Esophagus (tissue), 2 donors: ENCODE data around the gene PAX9. TPM values are rescaled to one million over a fixed set of nuclear protein-coding genes. Genes with fewer than 3 reads are reported as not detected.

ENCODE experiments used
- H3K27ac ChIP-seq, 2 donors: one replicate each; pipeline ENCODE4 v1.5.1; 2013; ENCODE audit warnings: low read depth in 2 of 2, mild to moderate bottlenecking in 2 of 2, inconsistent platforms in 1 of 2, low read length in 1 of 2, moderate library complexity in 1 of 2
- H3K27me3 ChIP-seq, 2 donors: one replicate each; pipeline ENCODE4 v1.6.1; 2013; ENCODE audit warnings: low read length in 2 of 2, control low read depth in 1 of 2, mild to moderate bottlenecking in 1 of 2; ENCODE audit not compliant: insufficient read depth in 2 of 2, control insufficient read depth in 1 of 2
- H3K36me3 ChIP-seq, 2 donors: one replicate each; pipeline ENCODE4 v1.6.1; 2013; ENCODE audit warnings: low read length in 1 of 2; ENCODE audit not compliant: control insufficient read depth in 2 of 2, insufficient read depth in 2 of 2
- H3K4me1 ChIP-seq, 2 donors: one replicate each; pipeline ENCODE4 v1.6.1; 2013; ENCODE audit warnings: low read length in 1 of 2; ENCODE audit not compliant: control insufficient read depth in 2 of 2, insufficient read depth in 2 of 2
- H3K4me3 ChIP-seq, 2 donors: one replicate each; pipeline ENCODE4 v1.5.1; 2013; ENCODE audit warnings: low read length in 2 of 2, mild to moderate bottlenecking in 2 of 2, low read depth in 1 of 2, moderate library complexity in 1 of 2
- H3K9me3 ChIP-seq, 2 donors: one replicate each; pipeline ENCODE4 v1.6.1; 2013; ENCODE audit warnings: mild to moderate bottlenecking in 2 of 2, low read depth in 1 of 2, low read length in 1 of 2, moderate library complexity in 1 of 2; ENCODE audit not compliant: control insufficient read depth in 2 of 2, insufficient read depth in 1 of 2
- WGBS, 2 donors: extraction: QIAGEN DNeasy Blood & Tissue Kit; methylation state at CpG; one replicate each; pipeline ENCODE4 v1.1.7; 2013; 5-methylcytosine and 5-hydroxymethylcytosine counted together
- polyA plus RNA-seq, 2 donors: library from polyadenylated mRNA; stranded (reverse); fragments of 200-250 nt; gene quantifications; one replicate each; pipeline ENCODE4 v1.2.3, GENCODE V29; 2013
- donor health status: healthy with polysubstance abuse.
- donor health status: Bipolar disorder and iron deficiency.

The PAX9 gene
- polyA plus RNA-seq, 2 donors, result 51.9 to 78.7 TPM

DNA sequence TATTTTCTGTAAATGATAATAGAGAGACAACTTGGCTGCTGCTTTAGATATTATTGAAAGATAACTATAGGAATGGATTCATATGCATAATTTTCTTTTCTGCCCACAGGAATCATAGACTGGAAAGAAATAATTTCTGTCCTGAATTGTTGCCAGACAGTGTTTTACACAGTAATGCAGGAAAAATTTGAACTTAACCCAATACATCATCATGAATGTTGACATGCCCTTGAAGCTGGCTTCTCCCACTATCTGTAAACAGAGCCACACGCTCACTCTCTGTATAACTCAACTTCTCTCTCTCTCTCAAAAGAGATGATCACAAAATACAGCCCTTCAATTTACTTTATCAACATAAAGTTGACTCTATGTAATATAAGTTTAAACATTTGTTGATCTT lies 56.6 kb downstream of the PAX9 start:
- Histone ChIP-seq H3K27ac (no peak overlapping the region), H3K4me1 (peaks cover 0 to 2% of the 10 kb centered on the region in 2 donors), H3K9me3 (no peaks in the 10 kb centered on the region), H3K27me3 (no peaks in the 10 kb centered on the region), H3K36me3 (no peaks in the 10 kb centered on the region), H3K4me3 (no peak overlapping the region)
- 42 to 45% methylated on average over 1 of the region's 1 CpG for WGBS, 2 donors

DNA sequence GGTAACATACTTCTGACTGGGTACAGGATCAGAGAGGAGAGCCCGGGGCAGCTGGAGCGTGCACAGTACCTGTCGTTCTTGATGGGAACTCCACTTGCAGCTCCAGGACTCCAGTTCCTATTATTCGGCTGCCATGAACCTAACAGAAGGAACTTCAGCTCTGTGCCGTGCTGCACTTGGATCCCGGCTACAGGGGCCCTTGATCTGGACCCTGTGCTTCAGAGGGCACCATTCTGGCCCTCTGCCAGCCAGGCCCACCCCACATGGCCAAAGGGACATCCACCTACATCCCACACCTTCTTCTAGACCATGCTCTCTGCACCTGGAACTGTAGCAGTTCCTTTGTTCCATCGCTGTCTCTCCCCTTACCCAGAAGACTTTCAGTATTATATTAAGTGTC lies 58.2 kb downstream of the PAX9 start:
- no peaks in the 10 kb centered on the region for H3K27me3 ChIP-seq
- WGBS, 2 donors, result 85 to 88% methylated on average over 7 of the region's 7 CpGs
- H3K27ac ChIP-seq, result no peak overlapping the region
- H3K9me3 ChIP-seq, result no peaks in the 10 kb centered on the region
- peaks cover 0 to 2% of the 10 kb centered on the region in 2 donors for H3K4me1 ChIP-seq
- no peak overlapping the region for H3K4me3 ChIP-seq
- no peaks in the 10 kb centered on the region for H3K36me3 ChIP-seq

DNA sequence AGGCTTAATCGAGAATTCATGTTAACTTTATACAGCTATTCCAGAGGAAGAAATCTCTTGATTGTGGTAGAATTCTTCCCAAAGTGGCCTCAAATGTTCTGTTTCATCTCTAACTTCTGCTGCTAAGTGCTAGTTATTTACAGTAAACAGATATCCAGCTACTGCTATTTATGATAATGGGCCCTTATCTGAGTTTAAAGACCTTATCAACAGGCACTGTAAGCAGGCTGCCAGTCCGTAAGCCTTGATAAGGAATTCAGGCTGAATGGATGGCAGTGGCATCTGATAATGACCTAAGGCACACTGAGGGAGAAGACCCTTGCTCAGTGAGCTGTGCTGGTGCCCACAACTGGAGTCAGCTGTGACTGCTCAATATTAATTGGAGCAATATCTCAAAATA lies 59.0 kb downstream of the PAX9 start:
- Histone ChIP-seq H3K4me1 (peaks cover 0 to 2% of the 10 kb centered on the region in 2 donors), H3K4me3 (no peak overlapping the region), H3K27me3 (no peaks in the 10 kb centered on the region), H3K27ac (no peak overlapping the region), H3K9me3 (no peaks in the 10 kb centered on the region), H3K36me3 (no peaks in the 10 kb centered on the region)
- 77 to 87% methylated on average over 2 of the region's 2 CpGs for WGBS, 2 donors

DNA sequence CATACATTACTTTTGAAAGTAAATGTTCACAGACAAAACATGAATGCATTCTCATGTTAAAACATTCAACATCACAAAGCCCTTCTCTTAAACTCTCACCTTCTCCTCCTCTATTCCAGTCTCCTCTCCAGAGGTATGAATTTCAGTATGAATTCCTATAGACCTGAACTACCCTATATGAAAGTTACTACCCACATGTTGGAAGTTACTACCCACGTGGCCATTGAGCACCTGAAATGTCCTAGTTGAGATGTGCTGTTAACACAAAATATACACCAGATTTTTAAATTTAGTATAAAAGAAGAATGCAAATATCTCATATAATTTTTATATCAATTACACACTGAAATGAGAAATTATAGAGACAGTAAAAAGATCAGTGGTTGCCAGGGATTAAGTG lies 60.2 kb downstream of the PAX9 start:
- H3K27me3 ChIP-seq, result no peaks in the 10 kb centered on the region
- WGBS, 2 donors, result 77 to 80% methylated on average over 1 of the region's 1 CpG
- no peak overlapping the region for H3K4me3 ChIP-seq
- H3K27ac ChIP-seq, result no peak overlapping the region
- no peaks in the 10 kb centered on the region for H3K36me3 ChIP-seq
- H3K4me1 ChIP-seq, result peaks cover 0 to 2% of the 10 kb centered on the region in 2 donors
- H3K9me3 ChIP-seq, result no peaks in the 10 kb centered on the region

DNA sequence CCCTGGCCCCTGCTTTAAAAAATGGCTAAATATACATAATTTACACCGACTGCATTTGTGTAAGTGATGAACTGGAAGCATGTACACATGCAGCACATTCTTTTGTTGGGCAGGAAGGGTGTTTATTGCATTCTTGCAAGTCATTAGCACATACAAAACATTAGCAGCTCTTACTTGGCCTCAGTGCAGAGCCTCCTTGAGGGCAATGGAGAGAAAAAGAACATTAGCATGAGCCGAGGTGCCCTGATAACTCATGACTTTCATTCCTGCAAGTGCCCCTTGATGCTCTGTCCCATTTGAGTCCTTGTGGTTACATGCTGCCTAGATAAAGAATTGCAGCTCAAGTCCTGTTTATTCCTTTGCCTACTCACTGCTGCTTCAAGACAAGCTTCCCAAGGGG lies 61.9 kb downstream of the PAX9 start:
- Histone ChIP-seq H3K27ac (no peak overlapping the region), H3K4me1 (no peaks in the 10 kb centered on the region), H3K27me3 (no peaks in the 10 kb centered on the region), H3K9me3 (no peaks in the 10 kb centered on the region), H3K36me3 (no peaks in the 10 kb centered on the region), H3K4me3 (no peak overlapping the region)
- 57 to 65% methylated on average over 2 of the region's 2 CpGs for WGBS, 2 donors

DNA sequence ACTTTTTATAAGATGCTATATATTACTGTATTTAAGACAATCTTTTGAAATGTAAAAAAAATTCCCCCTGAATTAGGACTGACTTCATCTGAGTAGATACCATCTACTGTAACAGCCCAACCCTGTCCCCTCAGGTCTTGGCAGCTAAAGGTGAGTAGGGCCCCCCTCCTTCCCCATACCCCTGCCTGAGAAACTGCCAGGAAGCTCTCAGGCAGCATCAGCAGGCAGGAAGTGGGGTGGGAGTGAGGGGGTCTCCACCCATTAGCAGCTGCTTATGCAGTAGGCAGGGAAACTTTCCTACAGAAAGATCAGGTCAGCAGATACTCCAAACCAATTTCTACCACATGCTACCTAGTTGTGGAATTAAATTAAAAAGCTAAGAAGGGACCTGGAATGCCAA lies 62.5 kb downstream of the PAX9 start:
- Histone ChIP-seq H3K36me3 (no peaks in the 10 kb centered on the region), H3K27ac (no peak overlapping the region), H3K4me3 (no peak overlapping the region), H3K27me3 (no peaks in the 10 kb centered on the region), H3K4me1 (no peaks in the 10 kb centered on the region), H3K9me3 (no peaks in the 10 kb centered on the region)

DNA sequence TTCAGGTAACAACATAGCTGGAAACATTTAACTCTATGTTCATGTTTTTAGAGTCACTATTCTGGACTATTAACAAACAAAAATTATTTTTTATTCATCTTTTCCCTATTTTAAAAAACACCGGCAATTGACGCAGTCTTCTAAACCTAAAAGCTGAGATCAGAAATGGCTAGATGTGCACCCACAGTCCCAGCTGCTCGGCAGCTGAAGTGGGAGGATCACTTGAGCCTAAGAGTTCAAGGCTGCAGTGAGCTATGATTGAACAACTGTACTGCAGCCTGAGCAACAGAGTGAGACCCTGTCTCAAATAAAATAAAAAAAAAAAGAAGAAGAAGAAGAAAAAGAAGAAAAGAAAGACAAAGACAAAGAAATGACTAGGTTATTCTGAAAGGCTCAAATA lies 64.5 kb downstream of the PAX9 start:
- H3K4me1 ChIP-seq, result no peaks in the 10 kb centered on the region
- no peaks in the 10 kb centered on the region for H3K9me3 ChIP-seq
- H3K4me3 ChIP-seq, result no peak overlapping the region
- H3K36me3 ChIP-seq, result no peaks in the 10 kb centered on the region
- H3K27me3 ChIP-seq, result no peaks in the 10 kb centered on the region
- no peak overlapping the region for H3K27ac ChIP-seq
- WGBS, 2 donors, result 88 to 92% methylated on average over 3 of the region's 3 CpGs

Other genes with a start within 250 kb of the PAX9 start
- gene NKX2-1, start 141.6 kb upstream of the PAX9 start, polyA plus RNA-seq, result under 1 TPM in 1 of 2 donors, not detected in 1; 0.04 TPM
- 1 to 10 TPM; 1.6 to 2.0 TPM for gene NKX2-8, start 79.2 kb upstream of the PAX9 start, polyA plus RNA-seq